HepG2 (cell line): ENCODE results near the gene GNA12.

Experiments
- JUNB ChIP-seq: sonication (generic); formaldehyde crosslinking; IDR thresholded peaks from 2 replicates; pipeline ENCODE4 v1.8.0; 2022; ENCODE audit warnings: missing genetic modification reagents, mild to moderate bottlenecking, borderline replicate concordance
- RFX5 ChIP-seq: IDR thresholded peaks from 2 replicates; pipeline ENCODE4 v1.6.1; 2011; ENCODE audit warnings: low read depth, low read length, improper control_type of control experiment

DNA sequence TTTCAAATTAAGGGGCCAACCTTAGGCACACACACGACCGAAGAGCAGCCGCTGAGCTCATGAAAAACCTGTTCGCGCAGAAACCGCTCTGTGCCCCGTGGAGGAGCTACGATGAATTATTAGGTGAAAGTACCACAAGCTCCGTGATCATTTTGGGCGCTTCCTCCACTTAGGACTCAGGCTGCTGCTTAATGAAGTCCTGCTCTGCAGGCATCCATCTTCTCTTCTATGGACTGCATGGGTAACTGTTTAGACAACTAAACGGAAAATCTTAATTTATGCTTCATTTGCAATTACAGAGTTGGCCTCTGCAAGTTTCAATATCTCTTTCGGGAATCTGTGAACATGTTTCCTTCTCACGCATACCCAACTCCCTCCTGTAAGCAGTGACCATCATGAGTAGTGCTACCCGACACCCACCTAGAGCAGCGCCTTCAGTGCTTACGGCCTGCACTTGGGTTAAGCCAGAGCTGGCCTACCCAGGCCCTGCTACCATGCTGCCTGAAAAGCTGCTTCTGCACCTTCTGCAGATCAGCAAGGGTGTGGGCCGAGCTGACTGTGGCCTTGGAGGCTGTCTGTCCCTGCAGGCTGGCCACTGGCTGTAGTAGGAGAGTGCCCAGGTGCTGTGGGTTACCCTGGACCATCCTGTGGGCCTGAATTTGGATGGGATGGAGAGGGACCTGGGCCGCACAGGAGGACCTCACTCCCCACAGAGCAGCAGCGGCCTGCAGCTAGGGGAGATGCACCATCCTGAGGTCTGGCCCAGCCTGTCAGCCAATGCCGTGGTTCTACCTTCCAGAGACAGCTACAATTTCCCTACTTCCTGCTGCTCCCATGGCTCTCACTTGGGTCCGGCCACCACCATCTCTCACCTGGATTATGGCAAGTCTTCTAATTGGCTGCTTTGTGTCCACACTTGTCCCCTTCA, 36.0 kb downstream of the GNA12 start:
- no peak for TF ChIP-seq RFX5
- no peak for TF ChIP-seq JUNB
